NCI-H1048 (cell line): ENCODE results near the gene TMEM250.

ENCODE experiments used
- DNase-seq: peaks from one replicate; lab custom pipeline; 2025; lab: John Stamatoyannopoulos, UW

The TMEM250 gene

DNA sequence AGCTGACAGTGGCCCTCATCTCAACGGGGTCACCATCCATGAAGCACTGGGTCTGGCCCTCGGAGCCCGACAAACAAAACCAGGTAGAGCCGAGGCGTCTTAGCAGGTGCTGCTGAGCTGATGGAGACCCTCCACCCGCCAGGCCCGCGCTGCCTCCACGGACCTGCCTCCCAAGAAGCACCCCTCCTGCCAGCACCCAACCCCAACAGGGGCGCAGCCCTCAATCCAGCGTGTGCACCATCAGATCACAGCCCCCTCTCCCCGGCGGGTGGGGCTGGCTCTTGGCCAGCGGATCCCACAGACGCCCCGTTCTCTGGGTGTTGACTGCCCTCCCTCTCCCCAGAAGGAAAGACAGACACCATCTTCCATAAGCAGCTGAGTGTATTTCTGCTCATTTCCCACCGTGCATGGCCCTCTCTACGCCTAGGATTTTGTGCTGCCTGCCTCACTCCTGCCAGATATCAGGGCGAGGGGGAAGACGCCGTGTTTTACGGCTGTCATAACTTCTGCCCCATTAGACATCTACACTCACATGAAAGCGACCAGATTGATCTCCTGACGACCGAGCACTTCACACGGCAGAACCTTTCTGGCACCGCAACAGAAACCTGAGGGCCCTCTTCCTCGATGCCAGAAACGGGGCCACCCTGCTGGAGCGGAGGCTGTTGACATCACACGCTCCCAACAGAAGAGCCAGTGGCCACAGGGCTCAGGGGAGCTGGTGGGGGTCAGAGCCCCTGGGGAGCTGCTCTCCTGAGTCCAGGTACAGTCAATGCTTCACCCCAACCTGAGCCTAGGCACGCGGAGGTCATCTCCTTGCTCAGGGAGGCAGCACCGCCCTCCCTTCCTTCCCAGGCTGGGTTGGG lies 35.9 kb downstream of the TMEM250 start:
- no peak for DNase-seq

DNA sequence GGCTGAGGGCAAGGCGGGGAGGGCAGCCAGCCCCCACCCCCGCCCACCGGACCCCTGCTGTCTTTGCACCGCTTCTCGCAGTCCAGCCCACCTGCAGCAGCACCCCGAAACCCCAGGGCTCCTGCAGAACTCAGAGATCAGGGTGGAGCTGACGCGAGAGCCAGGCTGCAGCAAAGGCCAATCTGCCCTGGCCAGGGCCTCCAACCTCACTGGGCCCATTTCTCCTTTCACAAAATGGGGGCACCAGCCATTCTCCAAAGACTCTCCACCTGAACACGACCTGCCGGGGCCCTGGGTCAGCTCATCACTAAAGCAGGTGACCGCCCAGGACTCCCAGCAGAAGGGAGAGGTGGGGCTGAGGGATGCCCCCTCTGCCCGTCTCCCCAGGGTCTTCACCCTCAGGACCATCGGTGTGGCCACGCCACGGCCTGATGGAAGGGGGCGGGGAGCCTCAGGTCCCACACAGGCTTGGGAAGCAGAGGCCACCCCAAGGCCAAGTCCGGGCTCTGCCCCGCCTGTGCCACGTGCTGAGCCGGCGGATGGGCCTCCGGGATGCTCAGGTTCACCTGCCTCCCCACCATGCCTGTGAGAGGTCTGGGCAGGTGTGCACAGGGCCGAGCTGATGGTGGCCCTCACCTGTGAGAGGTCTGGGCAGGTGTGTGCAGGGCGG lies 36.7 kb downstream of the TMEM250 start:
- DNase-seq, result no peak

DNA sequence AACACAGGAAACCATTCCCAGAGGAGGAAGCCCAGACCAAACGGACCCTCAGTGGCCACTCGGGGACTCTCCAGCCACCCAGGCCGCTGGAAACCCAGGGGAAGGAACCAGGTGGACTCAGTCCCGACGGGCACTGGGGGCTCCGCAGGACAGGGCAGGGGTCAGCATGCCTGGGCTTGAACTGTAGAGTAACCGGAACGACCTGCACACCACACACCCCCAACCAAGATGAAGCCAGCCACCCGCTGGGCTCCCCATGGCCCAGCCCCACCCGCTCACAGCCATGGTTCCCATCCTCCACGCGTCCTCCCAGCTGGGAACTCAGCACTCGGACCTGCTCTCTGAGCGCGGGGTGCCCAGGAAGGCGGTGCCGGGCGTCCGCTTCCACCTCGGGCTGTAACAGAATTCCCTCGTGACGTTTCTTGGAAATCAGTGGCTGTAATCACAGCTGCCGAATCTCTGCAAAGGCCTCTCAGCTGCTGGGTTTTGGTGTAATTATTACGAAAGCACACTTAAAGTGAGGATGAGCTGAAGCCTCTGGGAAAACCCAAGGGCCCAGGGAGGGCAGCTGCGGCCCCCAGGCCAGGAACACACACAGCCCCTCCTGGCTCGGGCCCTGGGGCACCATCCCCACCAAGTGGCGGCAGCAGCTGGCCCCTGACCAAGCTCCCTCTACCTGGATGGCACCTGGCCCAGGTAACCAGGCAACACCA lies 37.4 kb downstream of the TMEM250 start:
- no peak for DNase-seq

DNA sequence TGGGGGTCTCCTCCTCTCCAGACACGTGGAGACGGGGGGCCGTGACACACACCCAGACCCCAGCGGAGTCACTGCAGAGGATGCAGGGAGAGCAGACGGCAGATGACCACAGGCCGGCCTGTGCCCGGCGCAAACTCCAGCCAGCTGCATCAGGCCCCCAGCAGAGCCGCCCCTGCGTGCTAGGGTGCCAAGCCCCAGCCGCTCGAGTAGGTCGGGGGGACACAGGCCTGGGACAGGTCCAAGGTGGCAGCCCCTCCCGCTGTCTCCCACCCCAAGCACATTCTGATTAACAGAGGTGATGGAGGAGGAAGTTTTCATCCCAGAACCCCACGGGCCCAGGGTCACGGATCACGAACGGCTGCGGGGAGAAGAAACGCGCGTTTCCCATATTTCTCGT lies 38.0 kb downstream of the TMEM250 start:
- DNase-seq, result no peak

DNA sequence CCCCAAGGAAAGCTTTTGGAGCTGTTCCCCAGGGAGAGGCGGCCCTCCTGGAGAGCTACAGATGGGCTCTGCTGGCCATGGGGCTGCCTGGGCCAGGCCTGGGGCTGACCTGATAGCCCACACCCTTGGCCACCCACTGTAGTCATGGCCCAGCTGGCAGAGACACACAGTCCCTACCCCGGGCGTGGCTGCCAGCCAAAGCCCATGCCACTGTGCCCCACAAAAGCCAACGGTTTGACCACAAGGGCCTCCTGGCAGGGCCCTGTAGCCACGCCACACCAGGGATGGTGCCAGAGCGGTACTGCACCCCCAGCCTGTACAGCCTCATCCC lies 38.8 kb downstream of the TMEM250 start:
- no peak for DNase-seq

DNA sequence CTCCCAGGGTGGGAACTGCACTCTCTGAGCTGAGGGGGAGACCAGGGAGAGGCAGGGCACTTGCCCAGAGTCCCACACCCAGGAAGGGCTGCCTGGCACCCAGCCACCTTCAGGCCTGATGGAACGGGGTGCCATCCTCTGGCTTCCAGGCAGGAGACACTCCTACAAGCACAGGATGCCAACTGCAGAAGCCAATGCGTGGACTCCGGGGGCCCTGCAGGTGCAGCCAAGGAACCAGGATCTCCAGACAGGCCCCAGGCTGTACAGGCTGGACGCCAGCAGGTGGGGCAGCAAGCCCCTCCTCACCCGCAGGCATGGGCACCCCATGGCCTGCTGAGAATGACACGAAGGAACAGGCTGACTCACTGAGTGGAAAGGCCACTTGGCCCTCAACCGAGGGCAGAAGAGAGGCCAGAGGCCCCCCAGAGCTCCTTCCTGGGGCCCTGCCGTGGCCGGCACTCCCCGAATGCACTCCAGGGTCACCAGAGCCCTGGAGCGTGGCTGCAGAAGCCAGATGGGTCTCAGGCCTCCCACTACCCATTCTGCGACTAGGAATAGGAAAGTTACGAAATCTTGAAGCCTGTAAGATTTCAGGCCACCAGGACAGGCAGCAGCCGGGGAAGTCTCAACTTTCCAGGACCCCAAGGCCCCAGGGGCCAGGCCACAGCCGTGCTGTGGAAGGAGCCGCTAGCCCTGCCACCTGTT lies 39.3 kb downstream of the TMEM250 start:
- no peak for DNase-seq

DNA sequence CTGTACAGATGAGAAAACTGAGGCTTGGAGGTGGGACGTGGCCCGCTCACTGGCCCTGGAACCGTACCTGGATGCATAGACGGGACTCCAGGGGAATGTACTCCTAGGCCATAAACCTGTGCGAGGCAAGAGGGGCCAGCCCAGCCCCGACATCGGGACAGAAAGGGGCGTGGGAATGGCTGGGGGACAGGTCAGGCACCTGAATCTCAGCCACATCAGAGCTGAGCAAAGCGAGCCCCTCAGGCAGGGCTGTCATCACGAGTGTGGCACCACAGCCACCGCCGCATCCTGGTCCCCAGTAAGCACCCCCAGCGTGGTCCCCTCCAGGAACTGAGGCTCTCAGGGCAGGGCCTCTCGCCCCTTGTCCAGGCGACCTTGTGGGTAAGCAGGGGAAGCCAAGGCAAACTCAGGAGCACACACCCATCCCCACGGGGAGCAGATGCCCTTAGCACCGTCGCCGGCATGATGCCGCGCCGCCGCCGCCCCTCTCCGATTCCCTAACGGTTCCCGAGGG lies 40.1 kb downstream of the TMEM250 start:
- no peak for DNase-seq

DNA sequence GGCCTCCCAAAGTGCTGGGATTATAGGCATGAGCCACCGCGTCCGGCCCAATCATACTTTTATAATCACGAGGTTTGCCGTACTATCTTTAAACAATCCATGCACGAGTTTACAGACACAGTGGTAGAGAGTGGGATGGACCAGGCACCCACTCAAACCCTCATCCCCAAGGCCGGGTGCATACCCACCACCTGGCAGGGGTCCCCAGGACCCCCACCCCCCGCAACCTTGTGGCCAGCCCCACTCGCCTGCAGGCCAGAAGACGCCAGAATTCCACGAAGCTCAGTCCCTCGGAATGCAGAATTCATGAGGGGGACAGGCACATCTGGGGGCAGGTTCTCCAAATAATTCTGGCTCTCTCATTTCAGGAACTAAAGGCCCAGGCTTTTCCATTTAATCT lies 40.7 kb downstream of the TMEM250 start:
- no peak for DNase-seq

DNA sequence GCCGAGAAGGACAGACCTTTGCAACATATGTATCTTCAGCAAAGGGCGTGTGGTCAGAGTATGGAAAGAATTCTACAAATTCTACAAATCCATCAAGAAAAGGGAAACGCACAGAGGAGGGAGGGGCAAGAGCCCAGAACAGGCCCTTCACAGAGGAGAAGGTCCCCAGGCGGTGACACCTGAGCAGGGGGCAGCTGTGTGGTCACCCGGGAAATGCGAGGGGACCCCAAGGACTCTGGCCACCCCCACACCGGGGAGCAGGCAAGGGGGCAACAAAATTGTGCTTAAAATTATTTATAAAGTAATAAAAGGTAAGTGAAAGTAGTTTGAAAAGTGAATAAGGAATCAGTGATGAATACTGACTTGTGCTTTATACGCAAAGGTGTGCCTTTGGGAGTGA lies 41.2 kb downstream of the TMEM250 start:
- DNase-seq, result no peak

DNA sequence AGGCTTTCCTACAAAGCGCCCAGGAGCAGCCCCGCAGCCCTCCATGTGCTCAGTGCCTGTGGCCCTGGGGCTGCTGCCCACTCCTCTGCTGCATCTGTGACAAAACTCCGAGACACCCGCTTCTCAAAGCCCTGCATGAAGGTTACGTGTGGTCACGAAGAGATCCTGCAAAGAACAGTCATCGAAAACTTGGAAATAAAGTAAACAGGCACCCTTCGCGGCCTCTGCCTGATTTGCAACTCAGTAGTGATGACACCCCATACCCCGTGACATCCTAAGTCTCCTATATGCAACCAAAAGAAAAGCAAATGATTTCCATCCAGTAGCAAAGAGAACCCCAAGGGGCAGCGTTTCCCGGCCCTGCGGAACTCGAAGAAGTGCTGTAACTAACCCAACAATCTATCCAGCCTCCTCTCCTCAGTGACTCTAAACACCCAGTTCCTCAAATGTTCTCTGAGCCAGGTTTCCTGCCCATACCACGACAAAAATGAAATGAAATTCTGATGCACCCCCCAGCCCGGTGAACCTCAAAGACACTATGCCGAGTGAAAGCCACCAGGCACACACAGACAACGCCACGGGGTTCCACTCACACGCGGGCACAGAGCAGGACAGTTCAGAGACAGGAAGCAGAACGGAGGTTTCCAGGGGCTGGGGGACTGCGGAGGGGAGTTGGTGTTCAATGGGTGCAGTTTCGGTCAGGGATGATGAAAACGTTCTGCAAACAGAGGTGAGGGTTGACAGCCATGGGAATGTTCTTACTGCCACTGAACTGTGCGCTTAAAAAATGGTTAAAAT lies 42.6 kb downstream of the TMEM250 start:
- no peak for DNase-seq

DNA sequence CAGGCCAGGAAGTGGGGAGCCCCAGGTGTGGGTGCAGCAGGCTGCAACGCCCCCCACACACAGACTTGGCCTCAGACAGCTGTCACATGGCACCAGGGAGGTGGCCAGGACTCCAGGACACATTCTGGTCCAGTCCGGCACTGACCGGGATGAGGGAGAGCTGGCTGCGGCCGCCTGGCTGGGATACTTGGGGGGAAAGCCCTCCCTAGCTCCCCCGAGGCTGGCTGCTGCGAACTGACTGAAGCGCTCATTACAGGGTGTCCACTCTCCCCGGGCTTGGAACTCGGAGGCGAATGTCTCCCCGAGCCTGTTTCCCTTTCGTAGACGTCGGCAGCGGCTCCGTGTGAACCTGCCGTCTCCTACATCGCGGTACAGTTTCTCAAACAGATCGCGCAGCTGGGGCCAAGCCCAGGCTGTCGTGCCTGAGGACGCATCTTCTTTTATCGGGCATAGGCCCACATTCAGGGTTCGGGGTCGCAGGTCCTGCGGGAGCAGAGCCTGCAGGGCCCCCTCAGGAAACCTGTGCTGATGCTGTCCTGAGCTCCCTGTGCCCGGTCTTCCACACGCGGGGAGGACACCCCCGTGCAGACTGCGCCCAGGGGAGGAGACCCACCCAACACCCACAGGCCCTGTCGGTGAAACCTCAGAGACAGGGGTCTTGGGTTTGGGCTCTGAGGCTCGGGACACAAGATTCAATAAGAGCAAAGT lies 43.4 kb downstream of the TMEM250 start:
- DNase-seq, result no peak

DNA sequence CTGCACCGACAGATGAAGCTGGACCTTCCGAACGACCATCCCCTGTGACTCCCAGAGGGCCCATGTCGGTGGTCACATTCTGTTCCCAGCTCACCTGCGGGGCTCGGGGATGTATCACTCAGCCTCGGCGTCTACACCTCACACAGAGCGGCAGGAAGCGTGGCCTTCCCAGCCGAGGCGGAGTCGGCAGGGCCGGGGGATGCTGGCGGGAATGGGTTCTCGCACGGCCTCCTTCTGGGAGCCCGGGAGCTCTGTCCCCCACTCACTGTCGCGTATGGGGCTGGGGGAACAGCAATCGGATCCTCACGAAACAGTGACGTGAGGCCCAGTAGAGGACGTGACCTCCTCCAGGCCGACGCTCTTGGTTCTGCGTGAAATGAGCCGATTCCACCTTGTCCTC lies 44.0 kb downstream of the TMEM250 start:
- DNase-seq, result no peak
